Inflammatory macrophage (primary cell): ENCODE results near the gene TM6SF1.

Experiments
- DNase-seq, 2 donors: peaks; one replicate each; pipeline ENCODE4 v3.0.0-alpha.2; 2020 to 2022

The TM6SF1 gene

GRCh38 chr15:83178869-83179325, 71.5 kb downstream of the TM6SF1 start:
- no peak for DNase-seq

GRCh38 chr15:83185561-83185960, 78.1 kb downstream of the TM6SF1 start:
- DNase-seq = no peak
